H9 (cell line): ENCODE measurements around the gene SGCD. TPM values are rescaled to one million over a fixed set of nuclear protein-coding genes. Genes with fewer than 3 reads are reported as not detected.

Source experiments
- DNase-seq: peaks from one replicate; pipeline ENCODE4 v3.0.0-alpha.2; 2017
- H2AFZ ChIP-seq: one replicate; pipeline ENCODE4 v1.6.1; 2013; ENCODE audit warnings: mild to moderate bottlenecking, low read length, control low read depth, moderate library complexity
- H2AK5ac ChIP-seq: 2 replicates; pipeline ENCODE4 v1.6.1; 2013; ENCODE audit warnings: low read length, control low read depth, mixed read lengths; ENCODE audit not compliant: insufficient read length
- H2BK120ac ChIP-seq: one replicate; pipeline ENCODE4 v1.6.1; 2013; ENCODE audit warnings: low read depth, mild to moderate bottlenecking, low read length, control low read depth, inconsistent platforms; ENCODE audit not compliant: poor library complexity, severe bottlenecking
- H2BK12ac ChIP-seq: 2 replicates; pipeline ENCODE4 v1.6.1; 2013; ENCODE audit warnings: low read length, control low read depth, mixed read lengths, low read depth; ENCODE audit not compliant: insufficient read length
- H2BK15ac ChIP-seq: 2 replicates; pipeline ENCODE4 v1.6.1; 2013; ENCODE audit warnings: low read depth, low read length, control low read depth
- H2BK20ac ChIP-seq: one replicate; pipeline ENCODE4 v1.6.1; 2013; ENCODE audit warnings: low read depth, mild to moderate bottlenecking, low read length, control low read depth, inconsistent platforms; ENCODE audit not compliant: poor library complexity, severe bottlenecking
- H2BK5ac ChIP-seq: 2 replicates; pipeline ENCODE4 v1.6.1; 2013; ENCODE audit warnings: low read length, control low read depth, mixed read lengths; ENCODE audit not compliant: insufficient read length
- H3K14ac ChIP-seq: 2 replicates; pipeline ENCODE4 v1.6.1; 2013; ENCODE audit warnings: low read length, control low read depth; ENCODE audit not compliant: insufficient read depth
- H3K18ac ChIP-seq: 2 replicates; pipeline ENCODE4 v1.6.1; 2013; ENCODE audit warnings: low read depth, mild to moderate bottlenecking, mixed read lengths, low read length, control low read depth; ENCODE audit not compliant: insufficient read length
- H3K23ac ChIP-seq: 2 replicates; pipeline ENCODE4 v1.6.1; 2013; ENCODE audit warnings: low read length, control low read depth, mixed read lengths, low read depth; ENCODE audit not compliant: insufficient read length
- H3K23me2 ChIP-seq: 2 replicates; pipeline ENCODE4 v1.6.1; 2013; ENCODE audit warnings: low read depth, mild to moderate bottlenecking, mixed read lengths, low read length, control low read depth; ENCODE audit not compliant: insufficient read length, poor library complexity, severe bottlenecking
- H3K27ac ChIP-seq: 2 replicates; pipeline ENCODE4 v1.5.1; 2013; ENCODE audit warnings: low read length, control low read depth, mixed read lengths, low read depth; ENCODE audit not compliant: insufficient read length
- H3K27me3 ChIP-seq: 2 replicates; pipeline ENCODE4 v1.6.1; 2013; ENCODE audit warnings: low read length, control low read depth, inconsistent platforms; ENCODE audit not compliant: insufficient read depth
- H3K4ac ChIP-seq: 2 replicates; pipeline ENCODE4 v1.6.1; 2013; ENCODE audit warnings: low read depth, mild to moderate bottlenecking, control low read depth, inconsistent platforms, low read length, moderate library complexity
- H3K4me1 ChIP-seq: 2 replicates; pipeline ENCODE4 v1.6.1; 2013; ENCODE audit warnings: low read length, control low read depth, inconsistent platforms; ENCODE audit not compliant: insufficient read depth
- H3K4me2 ChIP-seq: 2 replicates; pipeline ENCODE4 v1.6.1; 2013; ENCODE audit warnings: low read length, control low read depth, mixed read lengths; ENCODE audit not compliant: insufficient read length, insufficient read depth
- H3K56ac ChIP-seq: 2 replicates; pipeline ENCODE4 v1.6.1; 2013; ENCODE audit warnings: low read depth, mild to moderate bottlenecking, mixed read lengths, low read length, control low read depth; ENCODE audit not compliant: insufficient read length
- H3K79me1 ChIP-seq: 2 replicates; pipeline ENCODE4 v1.6.1; 2013; ENCODE audit warnings: low read depth, mild to moderate bottlenecking, moderate library complexity, low read length, control low read depth, inconsistent platforms; ENCODE audit not compliant: insufficient read depth, poor library complexity, severe bottlenecking
- H3K79me2 ChIP-seq: 2 replicates; pipeline ENCODE4 v1.6.1; 2013; ENCODE audit warnings: low read length, control low read depth, inconsistent platforms; ENCODE audit not compliant: insufficient read depth
- H3K9ac ChIP-seq: 2 replicates; pipeline ENCODE4 v1.6.1; 2013; ENCODE audit warnings: low read length, control low read depth, mixed read lengths; ENCODE audit not compliant: insufficient read length; ENCODE audit errors: extremely low read depth
- H3K9me3 ChIP-seq: one replicate; pipeline ENCODE4 v1.6.1; 2013; ENCODE audit warnings: low read depth, low read length, inconsistent platforms; ENCODE audit not compliant: control insufficient read depth
- H3T11ph ChIP-seq: one replicate; pipeline ENCODE4 v1.6.1; 2013; ENCODE audit warnings: mild to moderate bottlenecking, low read length, control low read depth, inconsistent platforms
- H4K20me1 ChIP-seq: one replicate; pipeline ENCODE4 v1.6.1; 2013; ENCODE audit not compliant: control insufficient read depth, insufficient read length, insufficient read depth
- H4K5ac ChIP-seq: 2 replicates; pipeline ENCODE4 v1.6.1; 2013; ENCODE audit warnings: low read depth, mild to moderate bottlenecking, mixed read lengths, low read length, control low read depth; ENCODE audit not compliant: insufficient read length
- H4K8ac ChIP-seq: replicated peaks from 2 replicates; pipeline ENCODE4 v1.6.1; 2013; ENCODE audit warnings: low read length, control low read depth, mixed read lengths, low read depth; ENCODE audit not compliant: insufficient read length
- H4K91ac ChIP-seq: 2 replicates; pipeline ENCODE4 v1.6.1; 2013; ENCODE audit warnings: low read depth, mild to moderate bottlenecking, moderate library complexity, mixed read lengths, low read length, control low read depth; ENCODE audit not compliant: insufficient read length
- H3K27ac Mint-ChIP-seq, 3 experiments: 2 replicates in 2 of 3; 3 replicates in 1 of 3; pipeline ENCODE4 v1.8.0; 2020 to 2021; ENCODE audit warnings: mixed read lengths in 3 of 3, mild to moderate bottlenecking in 1 of 3, moderate library complexity in 1 of 3
- H3K27me3 Mint-ChIP-seq: 2 replicates; pipeline ENCODE4 v1.8.0; 2021; ENCODE audit warnings: low read depth, mild to moderate bottlenecking, moderate library complexity, mixed read lengths
- H3K36me3 Mint-ChIP-seq, 3 experiments: 2 replicates in 2 of 3; 3 replicates in 1 of 3; pipeline ENCODE4 v1.8.0; 2020 to 2021; ENCODE audit warnings: low read depth in 3 of 3, mixed read lengths in 3 of 3; ENCODE audit not compliant: insufficient read depth in 1 of 3
- H3K4me1 Mint-ChIP-seq, 2 experiments: 2 replicates each; pipeline ENCODE4 v1.8.0; 2020; ENCODE audit warnings: mixed read lengths in 2 of 2
- H3K4me3 Mint-ChIP-seq, 2 experiments: 2 replicates in 1 of 2; 3 replicates in 1 of 2; pipeline ENCODE4 v1.8.0; 2020 to 2021; ENCODE audit warnings: mild to moderate bottlenecking in 2 of 2, mixed read lengths in 2 of 2, moderate library complexity in 1 of 2
- H3K9me3 Mint-ChIP-seq, 2 experiments: 2 replicates in 1 of 2; 3 replicates in 1 of 2; pipeline ENCODE4 v1.8.0; 2020; ENCODE audit warnings: mild to moderate bottlenecking in 2 of 2, mixed read lengths in 2 of 2, moderate library complexity in 1 of 2
- WGBS: extraction: QIAGEN DNeasy Blood & Tissue Kit; methylation state at CpG from one replicate; pipeline ENCODE4 v1.1.7; 2013; ENCODE audit warnings: missing lambda C conversion rate, low lambda C conversion rate, mixed read lengths; ENCODE audit not compliant: insufficient read length; ENCODE audit errors: extremely low coverage; 5-methylcytosine and 5-hydroxymethylcytosine counted together
- total RNA-seq: library from RNA; stranded (reverse); gene quantifications from 2 replicates; pipeline ENCODE4 v1.2.1, GENCODE V29; 2021
- TF ChIP-seq, protein P1 (sequence below): fragments of 200-600 bp; sonication (generic); conservative IDR thresholded peaks from 3 replicates; pipeline ENCODE4 v1.8.0; 2021; ENCODE audit warnings: antibody characterized with exemption, mild to moderate bottlenecking

Gene SGCD
- total RNA-seq, 1 experiment from 2014 or later: 0.11 TPM

DNA sequence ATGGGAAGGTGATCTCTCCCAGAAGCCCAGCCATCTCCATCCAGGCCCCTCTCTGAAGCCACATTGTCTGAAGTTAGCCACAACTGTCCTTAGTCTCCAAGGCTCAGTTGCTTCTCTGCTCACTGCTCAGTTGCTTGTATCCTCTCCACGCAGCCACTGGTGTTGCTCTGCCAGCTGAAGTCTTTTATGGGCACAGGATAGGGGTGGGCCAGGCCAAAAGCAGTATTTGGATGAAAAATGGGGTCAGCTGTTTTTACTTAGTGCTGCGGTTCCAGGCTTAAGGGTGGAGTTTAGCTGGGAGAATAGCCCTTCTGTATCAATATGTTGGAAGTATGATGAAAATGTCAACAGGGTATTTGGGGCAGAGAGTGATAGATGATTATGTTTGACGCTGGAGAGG, 354.3 kb downstream of the SGCD start:
- no peak overlapping the region for H2BK12ac ChIP-seq
- no CpG with 5 or more reads among the region's 3 CpGs for WGBS
- H2AK5ac ChIP-seq: no peak overlapping the region
- no peaks in the 10 kb centered on the region for H3K79me2 ChIP-seq
- no peak overlapping the region for H2BK5ac ChIP-seq
- H2AFZ ChIP-seq: no peak overlapping the region
- no peaks in the 10 kb centered on the region for H3K23me2 ChIP-seq
- H3K9me3 Mint-ChIP-seq: no peaks in the 10 kb centered on the region
- no peaks in the 10 kb centered on the region; the same call in 1 of the 2 replicates for H3K4me1 ChIP-seq
- no peak overlapping the region for H3K4ac ChIP-seq
- no peak for DNase-seq
- H3K27ac ChIP-seq: no peak overlapping the region
- TF ChIP-seq, protein P1, sequence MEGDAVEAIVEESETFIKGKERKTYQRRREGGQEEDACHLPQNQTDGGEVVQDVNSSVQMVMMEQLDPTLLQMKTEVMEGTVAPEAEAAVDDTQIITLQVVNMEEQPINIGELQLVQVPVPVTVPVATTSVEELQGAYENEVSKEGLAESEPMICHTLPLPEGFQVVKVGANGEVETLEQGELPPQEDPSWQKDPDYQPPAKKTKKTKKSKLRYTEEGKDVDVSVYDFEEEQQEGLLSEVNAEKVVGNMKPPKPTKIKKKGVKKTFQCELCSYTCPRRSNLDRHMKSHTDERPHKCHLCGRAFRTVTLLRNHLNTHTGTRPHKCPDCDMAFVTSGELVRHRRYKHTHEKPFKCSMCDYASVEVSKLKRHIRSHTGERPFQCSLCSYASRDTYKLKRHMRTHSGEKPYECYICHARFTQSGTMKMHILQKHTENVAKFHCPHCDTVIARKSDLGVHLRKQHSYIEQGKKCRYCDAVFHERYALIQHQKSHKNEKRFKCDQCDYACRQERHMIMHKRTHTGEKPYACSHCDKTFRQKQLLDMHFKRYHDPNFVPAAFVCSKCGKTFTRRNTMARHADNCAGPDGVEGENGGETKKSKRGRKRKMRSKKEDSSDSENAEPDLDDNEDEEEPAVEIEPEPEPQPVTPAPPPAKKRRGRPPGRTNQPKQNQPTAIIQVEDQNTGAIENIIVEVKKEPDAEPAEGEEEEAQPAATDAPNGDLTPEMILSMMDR: no peak
- H3K4me3 Mint-ChIP-seq: no peak overlapping the region
- no peaks in the 10 kb centered on the region for H3K9me3 ChIP-seq
- no peak overlapping the region for H3K23ac ChIP-seq
- H3K79me1 ChIP-seq: no peaks in the 10 kb centered on the region
- H3K27me3 Mint-ChIP-seq: no peaks in the 10 kb centered on the region; the same call in 1 of the 2 replicates
- H4K91ac ChIP-seq: no peak overlapping the region
- peaks cover 40 to 46% of the 10 kb centered on the region in 2 experiments for H3K4me1 Mint-ChIP-seq
- H3K27me3 ChIP-seq: no peaks in the 10 kb centered on the region
- no peak overlapping the region for H3K56ac ChIP-seq
- no peak overlapping the region for H4K8ac ChIP-seq
- no peak overlapping the region for H3T11ph ChIP-seq
- no peak overlapping the region for H3K18ac ChIP-seq
- no peak overlapping the region for H2BK15ac ChIP-seq
- H3K36me3 Mint-ChIP-seq: no peaks in the 10 kb centered on the region
- no peak overlapping the region for H2BK20ac ChIP-seq
- no peak overlapping the region for H3K4me2 ChIP-seq
- no peaks in the 10 kb centered on the region for H4K20me1 ChIP-seq
- H3K9ac ChIP-seq: no peak overlapping the region
- H2BK120ac ChIP-seq: no peak overlapping the region
- no peak overlapping the region for H4K5ac ChIP-seq
- H3K27ac Mint-ChIP-seq: no peak overlapping the region
- peak overlapping the region; percentile 50 for H3K14ac ChIP-seq
